Measurements from ENCODE around the gene NDRG3. TPM values are rescaled to one million over a fixed set of nuclear protein-coding genes. Genes with fewer than 3 reads are reported as not detected.
A peak's percentile ranks its signal among the peaks of the same experiment; 100 is the strongest.
"Not testable (repeated sequence)": the region's sequence is repeated elsewhere in the genome, so short reads cannot be mapped to it uniquely, and the experiment has no call there.

Gene NDRG3
- total RNA-seq, 8 experiments from 2014 or later: 13.1 to 35.8 (median 24.5) TPM

DNA sequence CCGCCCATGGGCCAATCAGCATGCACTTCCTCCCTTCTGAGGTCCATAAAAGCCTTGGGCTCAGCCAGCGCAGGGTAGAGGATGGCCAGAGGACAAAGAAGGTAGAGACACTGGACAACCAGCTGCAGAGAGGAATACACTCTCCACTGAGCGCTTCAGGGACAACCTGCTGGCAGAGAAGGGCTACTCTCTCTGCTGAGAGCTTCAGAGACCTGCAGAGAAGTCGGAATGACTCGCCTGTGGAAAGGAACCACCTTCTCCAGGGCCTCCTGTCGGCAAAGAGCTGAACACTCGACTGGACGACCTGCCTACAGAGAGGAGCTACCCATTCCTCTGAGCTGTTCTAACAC is 68.5 kb downstream of the NDRG3 start:
- in situ Hi-C loops (cut with MboI; ENCODE audit: low pct_unique_long_range_greater_than_20kb in 2 of 9, low sequenced_read_pairs in 9 of 9, unreplicated experiment in 9 of 9): loop anchor here in 1 of 9 experiments (25.0 kb wide), 1 partner anchor 210 kb away; the partner anchor contains the start of gene TLDC2
- Histone ChIP-seq H3K4me3 (peak overlapping the region in 3 of 5 donors; percentile 15 to 48 (median 28)), H3K4me1 (replicated peaks in 1 of 2) (peaks cover 0 to 4% of the 10 kb centered on the region in 2 donors), H3K27ac (peak overlapping the region in 1 of 2 donors; percentile 69)
- 53 to 80% (median 78%) methylated on average over 1 to 4 of the region's 8 CpGs; no CpG with 5 or more reads in 6 of the 10 experiments for WGBS, 10 experiments
- ATAC-seq (replicated peaks in 6 of 8): no peak

- H3K27ac ChIP-seq: peak overlapping the region; percentile 78 to 86
- WGBS, 10 experiments: 25 to 100% (median 87%) methylated on average over 1 to 8 of the region's 27 CpGs; no CpG with 5 or more reads in 6 of the 10 experiments
- H3K4me1 ChIP-seq (replicated peaks in 1 of 2): peaks cover 0 to 4% of the 10 kb centered on the region in 2 donors
- ATAC-seq (replicated peaks in 6 of 8): peak in 7 of 8 experiments; percentile 23 to 99 (median 98)
- in situ Hi-C loops (cut with MboI; ENCODE audit: low pct_unique_long_range_greater_than_20kb in 2 of 9, low sequenced_read_pairs in 9 of 9, unreplicated experiment in 9 of 9): loop anchor here in 1 of 9 experiments (25.0 kb wide), 1 partner anchor 210 kb away; the partner anchor contains the start of gene TLDC2
- peak overlapping the region in 4 of 5 donors; percentile 28 to 48 (median 35) for H3K4me3 ChIP-seq
Observed at GRCh38 chr20:36676701-36677421, 69.0 kb downstream of the NDRG3 start.

DNA sequence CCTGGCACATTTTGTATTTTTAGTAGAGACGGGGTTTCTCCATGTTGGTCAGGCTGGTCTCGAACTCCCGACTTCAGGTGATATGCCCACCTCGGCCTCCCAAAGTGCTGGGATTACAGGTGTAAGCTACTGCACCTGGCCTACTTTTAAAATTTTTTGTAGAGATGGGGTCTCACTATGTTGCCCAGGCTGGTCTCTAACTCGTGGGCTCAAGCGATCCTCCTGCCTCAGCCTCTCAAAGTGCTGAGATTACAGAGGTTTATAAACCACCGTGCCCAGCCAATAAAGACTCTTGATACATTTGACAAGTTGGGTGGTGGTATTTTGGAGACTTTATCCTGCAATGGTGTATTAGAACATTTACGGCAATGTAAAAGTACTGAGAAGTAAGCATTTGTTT is 70.3 kb downstream of the NDRG3 start:
- WGBS, 10 experiments: 60 to 100% (median 98%) methylated on average over 2 to 5 of the region's 8 CpGs; no CpG with 5 or more reads in 4 of the 10 experiments
- not testable (repeated sequence) for H3K4me1 ChIP-seq (replicated peaks in 1 of 2); H3K27ac ChIP-seq; H3K4me3 ChIP-seq; ATAC-seq (replicated peaks in 6 of 8)
- in situ Hi-C loops (cut with MboI; ENCODE audit: low pct_unique_long_range_greater_than_20kb in 2 of 9, low sequenced_read_pairs in 9 of 9, unreplicated experiment in 9 of 9): loop anchor here in 1 of 9 experiments (25.0 kb wide), 1 partner anchor 212 kb away; the partner anchor contains the start of gene TLDC2

GRCh38 chr20:36672991-36673390 is 72.9 kb downstream of the NDRG3 start:
- Histone ChIP-seq H3K4me1 (replicated peaks in 1 of 2) (peaks cover 0 to 4% of the 10 kb centered on the region in 2 donors), H3K4me3 (no peak overlapping the region), H3K27ac (no peak overlapping the region)
- in situ Hi-C loops (cut with MboI; ENCODE audit: low pct_unique_long_range_greater_than_20kb in 2 of 9, low sequenced_read_pairs in 9 of 9, unreplicated experiment in 9 of 9): no loop called here
- ATAC-seq (replicated peaks in 6 of 8): no peak
- 58 to 100% (median 94%) methylated on average over 1 to 4 of the region's 4 CpGs; no CpG with 5 or more reads in 2 of the 10 experiments for WGBS, 10 experiments

- H3K4me1 ChIP-seq (replicated peaks in 1 of 2): no peaks in the 10 kb centered on the region
- H3K4me3 ChIP-seq: no peak overlapping the region
- no peak overlapping the region for H3K27ac ChIP-seq
- in situ Hi-C loops (cut with MboI; ENCODE audit: low pct_unique_long_range_greater_than_20kb in 2 of 9, low sequenced_read_pairs in 9 of 9, unreplicated experiment in 9 of 9): no loop called here
- ATAC-seq (replicated peaks in 6 of 8): no peak
- 80 to 100% (median 90%) methylated on average over 1 to 3 of the region's 3 CpGs; no CpG with 5 or more reads in 2 of the 10 experiments for WGBS, 10 experiments
Observed at GRCh38 chr20:36670665-36671357, 75.1 kb downstream of the NDRG3 start.

GRCh38 chr20:36666181-36666740 is 79.6 kb downstream of the NDRG3 start:
- no peak overlapping the region for H3K27ac ChIP-seq
- H3K4me3 ChIP-seq: no peak overlapping the region
- 25 to 92% (median 75%) methylated on average over 2 to 4 of the region's 4 CpGs for WGBS, 10 experiments
- no peaks in the 10 kb centered on the region for H3K4me1 ChIP-seq (replicated peaks in 1 of 2)
- ATAC-seq (replicated peaks in 6 of 8): peak in 3 of 8 experiments; percentile 80 to 96 (median 85)
- in situ Hi-C loops (cut with MboI; ENCODE audit: low pct_unique_long_range_greater_than_20kb in 2 of 9, low sequenced_read_pairs in 9 of 9, unreplicated experiment in 9 of 9): no loop called here

DNA sequence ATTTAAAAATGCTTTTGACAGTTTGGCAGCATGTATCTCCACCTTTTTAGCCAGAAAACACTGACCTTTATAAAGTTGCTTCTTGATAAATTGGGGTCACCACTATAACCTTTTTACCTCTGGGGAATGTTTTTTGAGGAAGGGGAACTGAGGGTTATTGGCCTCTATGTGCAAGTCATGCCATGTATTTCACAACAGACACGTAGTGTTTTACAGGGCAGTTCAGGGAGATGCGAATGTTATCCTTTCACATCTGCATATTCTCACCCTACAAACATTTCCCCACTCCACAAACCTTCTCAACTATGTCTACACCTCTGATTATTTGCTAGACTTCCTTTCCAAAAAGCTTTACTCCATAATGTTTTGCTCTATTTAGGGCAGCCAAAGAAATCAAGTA is 82.9 kb downstream of the NDRG3 start:
- Histone ChIP-seq H3K4me1 (replicated peaks in 1 of 2) (no peaks in the 10 kb centered on the region), H3K4me3 (no peak overlapping the region), H3K27ac (no peak overlapping the region)
- 17 to 100% (median 63%) methylated on average over 1 to 2 of the region's 2 CpGs; no CpG with 5 or more reads in 1 of the 10 experiments for WGBS, 10 experiments
- ATAC-seq (replicated peaks in 6 of 8): peak in 2 of 8 experiments; percentile 75 to 79
- in situ Hi-C loops (cut with MboI; ENCODE audit: low pct_unique_long_range_greater_than_20kb in 2 of 9, low sequenced_read_pairs in 9 of 9, unreplicated experiment in 9 of 9): no loop called here

DNA sequence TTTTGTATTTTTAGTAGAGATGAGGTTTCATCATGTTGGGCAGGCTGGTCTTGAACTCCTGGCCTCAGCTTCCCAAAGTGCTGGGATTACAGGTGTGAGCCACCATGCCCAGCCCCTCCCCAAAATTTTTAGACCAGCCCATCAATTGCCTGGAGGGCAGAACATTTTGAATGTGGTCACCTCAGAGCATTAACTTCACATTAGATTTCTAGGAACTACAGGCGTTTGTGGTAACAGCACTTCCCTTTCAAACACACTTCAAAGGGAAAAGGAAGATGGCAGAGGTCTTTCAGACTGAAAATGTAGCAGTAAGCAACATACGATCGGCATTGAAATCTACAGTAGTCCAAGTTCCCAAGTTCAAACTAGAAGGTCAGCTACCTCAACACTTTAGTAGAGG is 87.6 kb downstream of the NDRG3 start:
- WGBS, 10 experiments: 70 to 95% (median 87%) methylated on average over 1 to 3 of the region's 3 CpGs; no CpG with 5 or more reads in 2 of the 10 experiments
- Histone ChIP-seq H3K27ac (no peak overlapping the region), H3K4me3 (no peak overlapping the region), H3K4me1 (replicated peaks in 1 of 2) (no peaks in the 10 kb centered on the region)
- in situ Hi-C loops (cut with MboI; ENCODE audit: low pct_unique_long_range_greater_than_20kb in 2 of 9, low sequenced_read_pairs in 9 of 9, unreplicated experiment in 9 of 9): no loop called here
- no peak for ATAC-seq (replicated peaks in 6 of 8)

- ATAC-seq (replicated peaks in 6 of 8): no peak
- WGBS, 10 experiments: 75 to 100% (median 86%) methylated on average over 1 to 4 of the region's 4 CpGs; no CpG with 5 or more reads in 1 of the 10 experiments
- no peak overlapping the region for H3K27ac ChIP-seq
- no peak overlapping the region for H3K4me3 ChIP-seq
- H3K4me1 ChIP-seq (replicated peaks in 1 of 2): no peaks in the 10 kb centered on the region
- in situ Hi-C loops (cut with MboI; ENCODE audit: low pct_unique_long_range_greater_than_20kb in 2 of 9, low sequenced_read_pairs in 9 of 9, unreplicated experiment in 9 of 9): no loop called here
Observed at GRCh38 chr20:36656733-36657132, 89.2 kb downstream of the NDRG3 start.

DNA sequence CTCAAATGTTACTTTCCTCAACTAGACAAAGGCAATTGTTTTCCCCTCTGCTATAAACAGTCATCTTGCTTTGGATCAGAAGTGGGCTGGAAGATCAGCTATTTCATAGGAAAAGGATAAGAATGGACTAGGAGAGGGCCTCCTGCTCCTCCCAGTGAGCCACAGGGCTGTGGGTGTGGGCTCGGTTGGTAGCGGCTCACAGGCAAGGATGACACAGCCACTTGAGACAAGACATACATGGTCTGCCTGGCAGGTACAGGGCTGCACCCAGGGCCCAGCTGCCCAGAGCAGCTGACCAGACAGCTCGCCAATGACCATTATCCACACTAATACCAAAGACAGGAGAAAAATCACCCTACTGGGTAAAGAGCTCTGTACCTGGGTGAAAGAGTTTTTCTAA is 90.9 kb downstream of the NDRG3 start:
- in situ Hi-C loops (cut with MboI; ENCODE audit: low pct_unique_long_range_greater_than_20kb in 2 of 9, low sequenced_read_pairs in 9 of 9, unreplicated experiment in 9 of 9): no loop called here
- 93 to 100% (median 100%) methylated on average over 1 to 3 of the region's 3 CpGs; no CpG with 5 or more reads in 4 of the 10 experiments for WGBS, 10 experiments
- H3K27ac ChIP-seq: no peak overlapping the region
- ATAC-seq (replicated peaks in 6 of 8): peak in 2 of 8 experiments; percentile 66 to 71
- H3K4me3 ChIP-seq: no peak overlapping the region
- H3K4me1 ChIP-seq (replicated peaks in 1 of 2): no peaks in the 10 kb centered on the region

GRCh38 chr20:36654506-36654905 is 91.4 kb downstream of the NDRG3 start:
- Histone ChIP-seq H3K4me3 (no peak overlapping the region), H3K27ac (no peak overlapping the region), H3K4me1 (replicated peaks in 1 of 2) (no peaks in the 10 kb centered on the region)
- 57 to 100% (median 93%) methylated on average over 2 to 6 of the region's 8 CpGs; no CpG with 5 or more reads in 3 of the 10 experiments for WGBS, 10 experiments
- in situ Hi-C loops (cut with MboI; ENCODE audit: low pct_unique_long_range_greater_than_20kb in 2 of 9, low sequenced_read_pairs in 9 of 9, unreplicated experiment in 9 of 9): no loop called here
- ATAC-seq (replicated peaks in 6 of 8): no peak

GRCh38 chr20:36653456-36653855 is 92.4 kb downstream of the NDRG3 start:
- ATAC-seq (replicated peaks in 6 of 8): no peak
- no peak overlapping the region for H3K4me3 ChIP-seq
- WGBS, 10 experiments: 40 to 100% (median 85%) methylated on average over 1 to 9 of the region's 9 CpGs; no CpG with 5 or more reads in 4 of the 10 experiments

More at GRCh38 chr20:36653456-36653855, 92.4 kb downstream of the NDRG3 start:
- Histone ChIP-seq H3K4me1 (replicated peaks in 1 of 2) (no peaks in the 10 kb centered on the region), H3K27ac (no peak overlapping the region)
- in situ Hi-C loops (cut with MboI; ENCODE audit: low pct_unique_long_range_greater_than_20kb in 2 of 9, low sequenced_read_pairs in 9 of 9, unreplicated experiment in 9 of 9): no loop called here
